CD4-positive, alpha-beta T cell treated with Interleukin-21 for 1 hour (primary cell): Measurements from ENCODE around the gene COX6A2.
A peak's percentile ranks its signal among the peaks of the same experiment; 100 is the strongest.

ENCODE experiments used
- DNase-seq: peaks from one replicate; pipeline ENCODE4 v3.0.0-alpha.2; 2020

Gene COX6A2

DNA sequence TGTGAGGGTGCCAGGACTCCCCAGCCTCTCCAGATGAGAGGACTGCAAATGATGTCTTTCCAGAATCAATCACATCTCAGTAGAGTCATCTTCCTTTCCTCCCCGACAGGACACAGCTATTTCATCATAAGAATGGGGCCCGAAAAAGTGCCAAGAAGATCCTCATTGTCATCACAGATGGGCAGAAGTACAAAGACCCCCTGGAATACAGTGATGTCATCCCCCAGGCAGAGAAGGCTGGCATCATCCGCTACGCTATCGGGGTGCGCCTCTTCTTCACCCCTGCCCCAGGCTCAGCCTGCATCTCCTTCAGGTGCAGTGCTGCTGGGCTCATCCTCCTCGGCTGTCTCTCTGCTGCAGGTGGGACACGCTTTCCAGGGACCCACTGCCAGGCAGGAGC is 20.8 kb downstream of the COX6A2 start:
- no peak for DNase-seq

DNA sequence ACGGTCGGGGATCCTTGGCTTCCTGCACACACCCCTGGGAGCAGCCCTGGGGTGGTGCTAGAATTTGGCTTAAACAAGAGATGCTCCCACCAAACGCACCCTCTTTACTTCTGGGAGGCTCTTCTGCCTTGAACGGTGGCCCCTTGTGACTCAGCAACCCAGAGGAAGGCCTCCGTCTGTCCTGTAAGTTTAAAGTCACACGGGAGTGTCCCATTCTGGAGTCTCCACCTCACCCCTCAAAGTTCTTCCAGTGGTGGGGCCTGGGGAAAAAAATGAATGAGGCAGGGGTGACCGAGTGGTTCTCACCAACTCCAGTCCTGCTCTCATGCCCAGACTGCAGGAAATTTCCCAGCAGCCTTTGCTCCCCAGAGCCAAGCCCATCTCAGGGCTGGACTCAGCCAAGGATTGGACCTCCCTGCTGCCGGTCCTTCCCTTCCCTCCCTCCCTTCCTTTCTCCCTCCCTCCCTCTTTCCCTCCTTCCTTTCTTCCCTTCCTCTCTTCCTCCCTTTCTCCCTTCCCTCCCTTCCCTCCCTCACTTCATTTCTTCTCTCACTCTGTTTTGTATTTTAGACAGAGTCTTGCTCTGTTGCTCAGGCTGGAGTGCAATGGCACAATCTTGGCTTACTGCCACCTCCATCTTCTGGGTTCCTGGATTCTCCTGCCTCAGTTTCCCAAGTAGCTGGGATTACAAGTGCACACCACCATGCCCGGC is 23.7 kb downstream of the COX6A2 start:
- no peak for DNase-seq

DNA sequence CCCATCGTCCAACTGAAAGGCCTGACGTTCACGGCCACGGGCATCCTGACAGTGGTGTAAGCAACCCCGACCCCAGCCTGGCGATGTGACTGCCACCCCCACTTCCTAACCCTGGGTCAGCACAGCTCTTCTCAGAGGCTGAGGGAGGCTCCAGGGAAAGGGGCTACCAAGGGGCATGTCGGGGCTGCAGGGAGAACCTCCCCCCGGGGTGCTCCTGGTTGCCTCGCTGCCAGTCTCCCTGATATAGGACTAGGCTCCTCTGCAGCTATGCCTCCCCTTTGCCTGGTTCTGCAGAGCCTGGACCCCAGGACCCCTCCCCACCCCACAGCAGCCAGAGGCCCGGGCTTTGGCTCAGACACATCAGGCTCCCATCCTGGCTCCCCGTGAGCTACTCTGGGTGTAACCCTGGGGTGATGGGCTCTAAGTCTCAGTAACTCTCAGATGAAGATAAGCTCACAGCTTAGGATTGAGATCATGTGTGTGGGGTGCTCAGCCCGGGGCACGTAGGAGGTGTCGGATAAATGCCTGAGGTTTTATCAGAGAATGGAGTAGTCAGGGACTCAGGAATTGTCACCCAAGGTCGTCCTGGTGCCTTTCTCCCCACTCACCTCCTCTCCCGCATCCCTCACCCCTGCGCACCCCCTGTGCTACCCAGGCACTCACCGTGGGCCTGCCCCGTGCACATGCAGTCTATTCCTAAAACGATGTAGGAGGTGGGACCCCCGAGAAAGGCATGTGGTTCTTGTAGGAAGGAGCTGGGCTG is 24.4 kb downstream of the COX6A2 start:
- DNase-seq, result no peak

DNA sequence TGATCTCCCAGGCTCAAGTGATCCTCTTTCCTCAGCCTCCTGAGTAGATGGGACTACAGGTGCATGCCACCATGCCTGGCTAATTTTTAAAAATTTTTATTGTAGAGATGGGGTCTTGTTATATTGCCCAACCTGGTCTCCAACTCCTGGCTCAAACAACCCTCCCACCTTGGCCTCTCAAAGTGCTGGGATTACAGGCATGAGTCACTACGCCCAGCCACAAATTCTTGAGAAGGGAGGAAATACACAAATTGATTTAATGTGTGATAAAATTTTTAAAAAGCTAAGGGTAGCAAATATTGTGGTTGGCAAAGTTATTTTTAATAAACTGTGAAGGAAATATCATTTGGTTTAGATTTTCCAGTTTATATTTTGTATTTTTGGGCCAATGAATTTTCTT is 25.5 kb downstream of the COX6A2 start:
- no peak for DNase-seq

DNA sequence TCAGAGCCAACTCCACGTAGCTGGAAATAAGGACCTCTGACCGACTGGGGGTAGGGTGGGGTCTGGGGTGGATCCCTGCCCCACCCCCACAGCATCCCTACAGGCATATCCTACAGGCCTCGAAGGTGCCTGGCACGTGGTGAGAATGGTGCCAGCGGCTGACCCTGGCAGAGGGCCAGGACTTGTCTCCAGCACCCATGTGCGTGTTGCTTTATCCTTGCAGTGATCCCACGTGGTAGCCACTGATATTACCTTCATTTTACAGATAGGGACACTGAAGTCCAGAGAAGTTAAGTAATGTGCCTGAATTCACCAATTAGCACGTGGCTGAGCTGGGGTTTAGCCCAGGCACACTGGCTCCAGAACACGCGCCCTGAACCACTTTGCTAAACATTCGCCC is 26.7 kb downstream of the COX6A2 start:
- DNase-seq, result no peak

DNA sequence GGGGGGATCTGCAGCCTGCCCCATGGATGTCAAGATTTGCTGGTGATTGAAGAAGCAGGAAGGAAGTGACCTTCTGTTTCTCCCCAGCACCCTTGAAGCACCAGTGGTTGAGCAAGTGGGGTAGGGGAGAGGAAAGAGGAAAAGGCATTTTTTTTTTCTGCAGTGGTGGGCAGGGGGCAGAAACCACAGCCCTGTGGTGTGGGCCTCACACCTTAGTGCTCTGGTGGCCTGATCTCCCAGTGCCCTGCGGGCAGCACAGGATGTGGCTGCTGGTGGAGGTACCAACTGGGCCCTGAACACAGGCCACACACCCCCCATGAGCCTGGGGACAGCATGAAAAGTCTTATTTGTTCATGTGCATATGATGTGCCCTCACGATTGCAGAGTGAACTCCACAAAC is 28.0 kb downstream of the COX6A2 start:
- peak; percentile 29 for DNase-seq

DNA sequence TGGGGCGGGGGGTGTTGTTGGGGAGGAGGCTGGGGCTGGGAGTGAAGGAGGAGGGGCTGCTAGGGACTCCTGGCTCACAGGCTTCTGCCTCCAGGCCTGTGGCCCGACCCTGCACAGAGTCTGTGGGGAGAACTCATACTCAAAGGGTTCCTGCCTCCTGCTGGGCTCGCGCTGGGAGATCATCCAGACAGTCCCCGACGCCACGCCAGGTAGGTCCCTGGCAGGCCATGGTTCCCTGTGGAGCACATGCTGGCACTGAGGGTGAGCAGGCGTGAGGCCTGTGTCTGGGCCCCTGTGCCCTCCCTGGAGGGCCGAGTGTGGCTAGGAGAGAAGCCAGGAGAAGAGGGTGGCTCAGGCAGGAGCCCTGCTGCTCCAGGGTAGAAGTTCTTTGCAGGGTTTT is 30.5 kb downstream of the COX6A2 start:
- DNase-seq, result no peak

DNA sequence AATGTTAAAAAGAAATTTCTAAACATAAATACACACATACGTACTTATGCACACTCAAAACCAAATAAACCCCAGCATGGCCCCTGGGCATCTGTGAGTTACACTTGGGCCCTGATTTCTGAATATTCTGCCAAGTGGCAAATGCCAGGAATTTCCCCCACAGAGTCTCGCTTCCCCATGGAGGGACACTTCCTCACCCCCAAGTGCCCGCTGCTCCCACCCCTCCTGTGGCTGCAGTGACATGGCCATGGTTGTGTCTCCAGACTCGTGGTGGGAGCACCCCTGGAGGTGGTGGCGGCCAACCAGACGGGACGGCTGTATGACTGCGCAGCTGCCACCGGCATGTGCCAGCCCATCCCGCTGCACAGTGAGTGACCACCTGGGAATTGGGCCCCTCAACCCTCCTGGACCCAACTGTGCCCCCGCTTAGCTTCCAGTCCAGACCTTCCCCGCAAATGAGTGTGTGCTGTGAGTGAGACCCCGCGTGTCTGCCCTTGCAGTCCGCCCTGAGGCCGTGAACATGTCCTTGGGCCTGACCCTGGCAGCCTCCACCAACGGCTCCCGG is 31.0 kb downstream of the COX6A2 start:
- DNase-seq, result no peak

DNA sequence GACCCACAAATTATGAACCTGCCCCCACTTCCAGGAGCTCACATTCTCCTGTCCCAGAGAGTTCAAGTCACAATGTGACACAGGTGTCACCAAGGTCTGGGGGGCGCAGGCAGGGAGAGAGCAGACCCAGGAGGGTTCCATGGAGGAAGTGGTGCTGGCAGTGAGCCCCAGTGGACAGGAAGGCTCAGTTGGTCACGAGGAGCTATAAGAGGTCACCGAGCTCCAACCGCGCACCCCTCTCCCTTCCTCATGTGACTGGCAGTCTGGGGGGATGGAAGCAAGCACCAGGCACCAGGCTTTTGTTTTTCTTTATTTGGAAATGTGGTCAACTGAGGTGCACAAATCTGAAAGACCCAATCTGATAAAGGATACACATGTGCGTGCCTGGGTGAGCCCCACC is 32.5 kb downstream of the COX6A2 start:
- no peak for DNase-seq

DNA sequence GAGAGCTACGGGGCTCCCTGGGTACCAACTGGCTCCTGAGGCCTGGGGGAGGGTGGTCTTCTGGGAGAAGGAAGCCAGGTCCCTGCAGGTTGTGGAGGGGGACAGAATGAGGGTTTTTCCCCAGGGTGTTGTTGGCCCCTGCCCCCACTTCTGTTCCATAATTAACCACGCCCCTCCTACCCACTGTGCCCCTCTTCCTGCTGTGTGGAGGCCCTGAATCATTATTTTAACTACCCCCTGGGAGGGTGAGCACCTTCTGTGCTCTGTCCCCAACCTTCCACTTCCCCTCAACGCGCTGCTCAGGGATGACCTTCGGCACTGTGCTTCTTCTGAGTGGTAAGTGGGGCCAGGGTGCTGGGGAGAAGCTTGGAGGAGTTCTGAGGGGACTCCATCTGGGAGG is 35.1 kb downstream of the COX6A2 start, which contains the start of gene ITGAD:
ITGAD (plus strand) TSS at position 280 of the 400 bp plus-strand sequence; CDS start at position 306, 26 bp downstream.
- DNase-seq, result no peak

DNA sequence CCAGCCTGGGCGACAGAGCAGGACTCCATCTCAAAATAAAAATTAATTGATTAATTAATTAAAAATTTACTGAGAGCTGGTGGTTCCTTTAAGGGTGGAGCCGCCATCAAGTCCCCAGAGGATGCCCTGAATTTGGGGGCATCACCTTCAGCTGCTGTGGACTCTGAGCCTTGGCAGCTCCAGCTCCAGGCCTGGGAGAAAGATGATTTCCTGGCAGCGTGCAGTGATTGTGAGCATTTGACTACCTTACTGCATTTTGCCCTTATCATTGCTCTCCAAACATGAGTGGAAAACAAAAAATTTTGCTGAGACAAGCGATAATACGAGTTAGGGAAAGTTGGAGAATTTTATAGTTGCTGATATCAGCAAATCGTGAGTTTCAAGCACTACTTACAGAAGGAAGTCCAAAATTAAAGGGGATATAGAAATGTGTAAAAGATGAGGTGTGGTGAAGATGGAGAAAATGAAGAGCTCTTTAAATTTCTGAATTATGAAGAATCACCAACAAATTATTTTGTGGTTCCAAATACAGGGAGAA is 37.6 kb downstream of the COX6A2 start:
- DNase-seq, result no peak

DNA sequence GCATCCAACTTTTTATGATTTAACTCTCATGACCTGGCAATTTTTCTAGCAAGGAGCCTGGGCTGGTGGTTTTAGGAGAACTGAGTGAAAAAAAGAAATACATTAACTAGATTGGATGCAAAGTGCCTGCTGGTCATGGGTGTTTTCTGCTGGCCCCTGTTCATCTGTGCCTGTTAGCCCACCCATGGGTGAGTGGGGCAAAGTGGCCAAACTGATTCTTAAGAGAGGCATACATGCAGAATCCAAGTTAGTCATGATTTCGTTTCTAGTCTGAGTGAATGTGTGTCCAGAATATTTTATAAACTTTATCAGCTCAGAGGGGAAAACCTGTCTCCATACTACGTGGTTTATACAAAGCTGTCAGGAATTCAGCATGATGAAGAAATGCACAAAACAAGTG is 39.6 kb downstream of the COX6A2 start:
- DNase-seq, result no peak

DNA sequence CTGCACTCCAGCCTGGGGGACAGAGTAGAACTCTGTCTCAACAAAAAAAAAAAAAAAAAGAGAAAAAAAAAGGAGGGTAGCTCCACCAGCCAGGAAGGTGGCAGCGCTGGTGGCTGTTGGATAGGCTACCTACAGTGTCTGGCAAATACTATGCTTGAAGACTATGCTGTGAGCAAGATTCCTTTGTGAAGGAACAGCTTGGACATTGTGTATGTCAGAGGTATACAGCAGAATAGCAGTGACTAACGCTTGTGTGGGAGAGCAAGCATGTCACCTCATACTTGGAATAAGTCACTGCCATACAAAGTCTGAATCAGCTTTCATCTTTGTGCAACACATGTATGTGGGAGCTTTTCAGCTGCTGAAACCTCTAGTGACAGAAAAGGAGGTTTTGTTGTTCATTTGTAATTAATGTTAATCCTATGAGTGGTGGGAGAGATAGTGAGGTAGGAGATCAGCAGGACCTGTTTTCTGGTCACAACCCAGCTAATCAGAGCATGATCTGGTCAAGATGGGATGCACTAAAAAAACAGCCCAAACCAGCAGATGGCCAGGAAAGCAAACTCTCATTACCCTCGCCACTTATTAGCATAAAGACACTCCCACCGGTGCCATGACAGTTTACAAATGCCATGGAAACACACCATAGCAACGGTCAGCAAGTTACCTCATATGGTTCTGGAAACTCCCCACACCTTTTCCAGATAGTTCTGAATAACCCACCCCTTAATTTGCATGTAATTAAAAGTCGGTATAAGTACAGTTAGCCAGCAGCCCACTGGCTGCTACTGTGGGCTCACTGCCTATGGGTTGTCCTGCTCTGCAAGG is 41.8 kb downstream of the COX6A2 start:
- peak; percentile 40 for DNase-seq

DNA sequence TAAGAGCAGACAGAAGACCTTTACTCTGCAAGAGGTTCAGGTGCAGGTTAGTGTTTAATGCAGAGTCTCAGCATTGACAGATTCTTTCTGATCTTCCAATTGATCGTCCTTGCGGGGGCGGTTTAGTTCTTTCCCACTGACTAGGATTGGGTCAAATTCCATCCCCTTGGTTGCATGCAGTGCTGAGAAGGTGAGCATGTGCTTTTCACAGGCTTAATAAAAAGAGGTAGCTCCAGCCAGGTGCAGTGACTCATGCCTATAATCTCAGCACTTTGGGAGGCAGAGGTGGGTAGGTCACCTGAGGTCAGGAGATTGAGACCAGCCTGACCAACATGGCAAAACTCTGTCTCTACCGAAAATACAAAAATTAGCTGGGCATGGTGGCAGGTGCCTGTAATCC is 42.5 kb downstream of the COX6A2 start:
- no peak for DNase-seq

DNA sequence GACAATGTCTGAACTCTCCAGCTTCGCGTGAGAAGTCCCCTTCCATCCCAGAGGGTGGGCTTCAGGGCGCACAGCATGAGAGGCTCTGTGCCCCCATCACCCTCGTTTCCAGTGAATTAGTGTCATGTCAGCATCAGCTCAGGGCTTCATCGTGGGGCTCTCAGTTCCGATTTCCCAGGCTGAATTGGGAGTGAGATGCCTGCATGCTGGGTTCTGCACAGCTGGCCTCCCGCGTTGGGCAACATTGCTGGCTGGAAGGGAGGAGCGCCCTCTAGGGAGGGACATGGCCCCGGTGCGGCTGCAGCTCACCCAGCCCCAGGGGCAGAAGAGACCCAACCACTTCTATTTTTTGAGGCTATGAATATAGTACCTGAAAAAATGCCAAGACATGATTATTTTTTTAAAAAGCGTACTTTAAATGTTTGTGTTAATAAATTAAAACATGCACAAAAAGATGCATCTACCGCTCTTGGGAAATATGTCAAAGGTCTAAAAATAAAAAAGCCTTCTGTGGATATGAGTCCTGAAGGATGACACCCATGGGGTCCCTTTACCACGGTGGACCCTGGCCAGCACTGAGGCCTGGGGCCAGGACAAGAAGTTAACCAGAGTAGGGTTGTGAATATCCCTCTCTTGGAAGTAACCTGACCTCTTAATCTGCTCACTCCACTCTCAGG is 45.5 kb downstream of the COX6A2 start:
- DNase-seq, result peak; percentile 64

DNA sequence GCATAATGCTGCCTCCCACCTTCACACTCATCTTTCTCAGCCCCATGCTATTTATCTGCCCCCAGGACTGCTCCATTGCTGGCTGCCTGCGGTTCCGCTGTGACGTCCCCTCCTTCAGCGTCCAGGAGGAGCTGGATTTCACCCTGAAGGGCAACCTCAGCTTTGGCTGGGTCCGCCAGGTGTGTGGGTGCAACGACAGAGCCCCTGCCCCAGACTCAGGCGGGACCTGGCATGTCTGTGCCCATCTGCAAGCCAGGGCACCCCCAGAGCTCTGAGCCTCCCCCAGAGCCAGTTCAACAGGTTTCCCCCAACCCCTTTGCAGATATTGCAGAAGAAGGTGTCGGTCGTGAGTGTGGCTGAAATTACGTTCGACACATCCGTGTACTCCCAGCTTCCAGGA is 48.0 kb downstream of the COX6A2 start:
- no peak for DNase-seq
